GM18517 (cell line): Measurements from ENCODE around the gene ERLEC1.
"Not testable (repeated sequence)": the region's sequence is repeated elsewhere in the genome, so short reads cannot be mapped to it uniquely, and the experiment has no call there.

Experiments
- ATAC-seq: cut with Tn5 transposase; IDR thresholded peaks from one replicate; pipeline ENCODE4 v1.9.1; 2021; ENCODE audit warnings: mild to moderate bottlenecking, moderate library complexity; ENCODE audit not compliant: unreplicated experiment

Gene ERLEC1

GRCh38 chr2:53780056-53780455, 6.8 kb upstream of the ERLEC1 start:
- ATAC-seq: no peak

- no peak for ATAC-seq
Observed at GRCh38 chr2:53782676-53783075, 4.2 kb upstream of the ERLEC1 start.

DNA sequence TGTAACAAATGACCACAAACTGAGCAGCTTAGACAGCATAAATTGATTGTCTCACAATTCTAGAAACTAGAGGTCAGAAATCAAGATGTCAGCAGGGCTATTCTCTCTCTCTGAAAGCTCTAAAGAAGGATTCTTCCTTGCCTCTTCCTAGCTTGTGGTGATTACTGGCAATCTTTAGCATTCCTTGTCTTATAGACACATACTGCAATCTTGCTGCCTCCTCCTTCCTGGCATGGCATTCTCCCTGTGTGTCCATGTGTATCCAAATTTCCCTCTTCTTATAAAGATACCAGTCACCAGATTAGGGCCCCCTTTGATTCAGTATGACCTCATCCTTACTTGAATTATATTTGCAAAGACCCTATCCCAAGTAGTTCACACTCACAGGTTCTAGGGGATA, 2.4 kb upstream of the ERLEC1 start:
- no peak for ATAC-seq

DNA sequence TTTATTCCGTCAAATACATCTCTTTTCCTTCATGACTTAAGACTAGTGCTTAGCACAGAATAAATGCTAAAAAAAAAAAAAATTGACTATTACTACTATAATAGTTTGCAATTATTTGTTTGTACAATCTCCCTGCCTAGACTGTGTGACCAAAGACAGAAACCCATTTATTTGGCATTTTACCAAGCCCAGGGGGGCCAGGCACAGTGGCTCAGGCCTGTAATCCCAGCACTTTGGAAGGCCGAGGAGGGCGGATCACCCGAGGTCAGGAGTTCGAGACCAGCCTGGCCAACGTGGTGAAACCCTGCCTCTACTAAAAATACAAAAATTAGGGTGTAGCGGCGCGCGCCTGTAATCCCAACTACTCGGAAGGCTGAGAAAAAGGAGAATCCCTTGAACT, 1.5 kb upstream of the ERLEC1 start:
- ATAC-seq: no peak

DNA sequence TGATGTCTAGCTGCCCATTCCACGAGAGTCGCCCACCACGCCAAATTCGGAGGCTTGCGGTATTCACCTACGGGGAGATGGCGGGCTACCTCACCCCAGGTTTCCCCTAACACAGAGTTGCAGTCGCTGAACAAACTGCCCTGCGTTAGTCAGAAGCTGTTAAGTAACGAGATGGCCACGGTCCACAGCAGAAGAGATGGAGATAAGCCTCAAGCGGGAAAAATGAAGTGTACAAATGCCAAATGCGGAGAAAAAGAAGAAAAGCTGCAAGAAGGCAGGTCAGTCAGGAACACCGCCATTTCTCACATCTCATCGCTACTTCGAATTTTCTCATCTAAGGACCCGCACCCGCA, 516 bp upstream of the ERLEC1 start:
- ATAC-seq: peak; percentile 3

- ATAC-seq: no peak
Observed at GRCh38 chr2:53787614-53788289, 908 bp downstream of the ERLEC1 start.

DNA sequence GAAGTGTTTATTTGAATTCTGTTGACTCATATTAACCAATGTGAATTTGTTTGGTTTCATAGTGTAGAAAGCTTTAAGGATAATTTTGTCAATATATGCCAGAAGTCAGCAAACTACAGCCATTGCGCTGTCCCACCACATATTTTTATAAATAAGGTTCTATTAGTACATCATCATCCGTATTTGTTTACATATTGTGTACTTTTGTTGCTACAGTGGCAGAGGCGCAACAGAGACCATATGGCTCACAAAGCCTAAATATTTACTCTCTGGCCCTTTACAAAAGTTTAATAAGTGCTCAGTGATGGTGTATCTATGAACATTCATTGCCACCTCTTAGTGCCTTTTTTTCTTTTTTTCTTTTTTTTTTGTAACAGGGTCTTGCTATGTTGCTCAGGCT, 6.4 kb downstream of the ERLEC1 start:
- no peak for ATAC-seq

- no peak for ATAC-seq
Observed at GRCh38 chr2:53793821-53794220, 7.0 kb downstream of the ERLEC1 start.

- no peak for ATAC-seq
Observed at GRCh38 chr2:53801547-53801946, 14.7 kb downstream of the ERLEC1 start.

DNA sequence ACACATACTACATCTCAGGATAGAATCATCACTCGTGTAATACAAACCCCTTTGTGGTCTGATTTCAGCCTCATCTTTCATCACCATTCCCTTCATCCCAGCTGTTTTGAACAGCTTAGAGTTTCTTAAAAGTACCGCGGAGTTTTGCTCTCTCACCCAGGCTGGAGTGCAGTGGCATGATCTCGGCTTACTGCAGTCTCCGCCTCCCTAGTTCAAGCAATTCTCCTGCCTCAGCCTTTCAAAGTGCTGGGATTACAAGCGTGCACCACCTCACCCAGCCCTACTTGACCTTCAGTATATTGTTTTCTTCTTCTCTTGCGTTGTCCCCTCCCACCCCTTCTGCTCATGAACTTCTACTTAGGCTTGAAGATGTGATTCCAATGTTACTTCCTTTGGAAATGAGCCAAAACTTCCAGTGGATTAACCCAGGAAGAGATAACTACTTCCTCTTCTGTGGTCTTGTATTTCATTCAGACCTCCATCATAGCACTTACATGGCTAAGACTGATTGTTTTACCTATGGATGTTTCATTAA, 15.8 kb downstream of the ERLEC1 start:
- ATAC-seq: no peak

GRCh38 chr2:53811601-53812000, 24.8 kb downstream of the ERLEC1 start:
- no peak for ATAC-seq

DNA sequence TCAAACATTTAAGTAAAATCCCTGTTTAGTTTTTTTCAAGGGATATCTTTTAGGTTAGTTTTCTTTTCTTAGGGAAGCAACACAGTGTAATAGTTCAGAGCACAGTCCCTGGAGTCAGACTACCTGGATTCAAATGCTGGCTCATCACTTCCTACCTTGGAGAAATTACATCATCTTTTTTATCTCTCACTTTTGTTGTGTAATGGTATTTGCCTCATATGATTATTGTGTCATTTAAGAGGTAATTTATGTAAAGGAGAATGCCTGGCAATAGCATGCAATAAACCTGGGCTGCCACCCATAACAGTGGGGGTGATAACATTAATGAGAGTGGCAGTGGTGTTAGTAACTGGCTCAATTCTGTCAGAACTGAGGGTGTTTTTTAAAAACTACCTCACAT, 26.3 kb downstream of the ERLEC1 start:
- no peak for ATAC-seq

DNA sequence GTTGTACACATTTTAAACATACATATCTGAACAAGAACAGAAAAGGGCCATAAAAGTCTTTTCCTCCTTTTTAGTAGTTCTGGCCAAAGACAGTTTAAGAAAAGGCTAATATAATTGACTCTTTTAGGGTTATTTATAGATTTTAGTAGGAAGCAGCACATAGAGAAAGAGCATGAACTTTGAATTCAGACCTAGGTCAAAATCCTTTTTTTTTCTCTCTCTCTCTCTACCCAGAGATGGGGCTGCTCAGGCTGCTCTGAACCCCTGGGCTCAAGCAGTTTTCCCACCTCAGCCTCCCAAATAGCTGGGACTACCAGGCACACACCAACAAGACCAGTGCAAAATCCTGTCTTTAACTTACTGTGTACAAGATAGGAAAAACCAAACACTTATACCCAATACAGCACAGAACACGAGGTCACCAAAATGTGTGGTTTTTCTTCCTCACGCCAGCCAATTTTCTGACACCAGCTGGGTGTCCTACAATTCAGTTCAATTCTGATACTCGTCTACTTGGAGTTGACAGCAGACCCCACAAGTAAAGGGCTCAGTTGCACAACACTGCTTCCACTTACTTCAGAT, 32.1 kb downstream of the ERLEC1 start:
- ATAC-seq: no peak

DNA sequence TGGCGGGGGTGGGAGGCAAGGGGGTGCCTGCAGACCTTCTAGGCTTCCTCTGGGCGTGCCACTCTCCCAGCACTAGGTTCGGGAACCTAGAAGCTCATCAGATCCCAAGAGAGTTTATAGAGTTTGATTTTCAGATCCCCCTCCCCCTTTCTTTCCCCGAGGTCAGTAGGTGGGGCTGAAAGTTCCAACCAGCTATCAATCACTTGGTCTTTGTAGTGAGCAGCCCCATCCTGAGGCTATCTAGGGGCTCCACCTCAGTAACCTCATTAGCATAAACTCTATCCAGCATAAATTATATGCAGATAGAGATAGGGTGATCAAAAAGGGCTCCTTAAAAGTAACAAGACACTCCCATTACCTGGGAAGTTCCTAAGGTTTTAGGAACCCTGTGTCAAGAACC, 32.8 kb downstream of the ERLEC1 start:
- no peak for ATAC-seq

- ATAC-seq: no peak
Observed at GRCh38 chr2:53820048-53820447, 33.2 kb downstream of the ERLEC1 start.

DNA sequence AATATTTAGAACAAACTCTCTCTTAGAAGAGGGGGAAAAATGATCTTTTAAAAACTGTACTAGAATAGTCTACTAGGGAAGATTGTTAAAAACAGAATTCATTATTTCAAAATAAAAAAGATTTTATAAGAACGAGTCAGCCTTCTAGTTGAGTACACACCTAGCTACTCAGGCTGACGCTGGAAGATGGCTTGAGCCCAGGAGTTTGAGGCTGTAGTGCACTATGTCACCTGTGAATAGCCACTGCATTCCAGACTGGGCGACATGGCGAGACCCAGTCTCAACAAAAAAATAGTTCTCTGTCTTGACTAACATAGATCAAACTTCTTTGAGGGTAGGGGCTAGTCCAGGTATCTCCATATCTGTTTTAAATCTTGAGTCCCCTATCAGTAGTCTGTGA, 33.9 kb downstream of the ERLEC1 start:
- ATAC-seq: no peak

DNA sequence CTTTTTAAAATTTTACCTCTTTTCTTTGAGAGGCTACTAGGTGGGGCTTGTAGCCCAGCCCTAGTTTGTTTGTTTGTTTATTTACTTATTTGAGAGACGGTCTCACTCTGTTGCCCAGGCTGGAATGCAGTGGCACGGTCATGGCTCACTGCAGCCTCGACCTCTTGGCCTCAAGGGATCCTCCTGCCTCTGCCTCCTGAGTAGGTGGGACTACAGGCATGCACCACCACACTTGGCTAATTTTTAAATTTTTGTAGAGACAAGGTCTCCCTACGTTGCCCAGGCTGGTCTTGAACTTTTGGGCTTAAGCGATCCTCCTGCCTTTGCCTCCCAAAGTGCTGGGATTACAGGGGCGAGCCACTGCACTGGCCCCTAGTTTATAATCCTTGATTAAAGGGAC, 35.0 kb downstream of the ERLEC1 start:
- ATAC-seq: no peak

DNA sequence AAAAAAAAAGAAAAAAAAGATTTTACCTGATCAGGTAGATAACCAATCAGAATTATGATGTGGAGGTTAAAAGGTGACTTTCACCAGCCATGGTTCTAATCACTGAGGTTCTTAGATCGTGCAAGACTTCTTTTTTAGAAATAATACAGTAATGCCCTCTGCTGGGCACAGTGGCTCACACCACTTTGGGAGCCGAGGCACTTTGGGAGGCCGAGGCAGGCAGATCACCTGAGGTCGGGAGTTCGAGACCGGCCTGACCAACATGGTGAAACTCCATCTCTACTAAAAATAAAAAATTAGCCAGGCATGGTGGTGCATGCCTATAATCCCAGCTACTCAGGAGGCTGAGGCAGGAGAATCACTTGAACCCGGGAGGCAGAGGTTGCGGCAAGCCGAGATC, 36.8 kb downstream of the ERLEC1 start:
- ATAC-seq: not testable (repeated sequence)

DNA sequence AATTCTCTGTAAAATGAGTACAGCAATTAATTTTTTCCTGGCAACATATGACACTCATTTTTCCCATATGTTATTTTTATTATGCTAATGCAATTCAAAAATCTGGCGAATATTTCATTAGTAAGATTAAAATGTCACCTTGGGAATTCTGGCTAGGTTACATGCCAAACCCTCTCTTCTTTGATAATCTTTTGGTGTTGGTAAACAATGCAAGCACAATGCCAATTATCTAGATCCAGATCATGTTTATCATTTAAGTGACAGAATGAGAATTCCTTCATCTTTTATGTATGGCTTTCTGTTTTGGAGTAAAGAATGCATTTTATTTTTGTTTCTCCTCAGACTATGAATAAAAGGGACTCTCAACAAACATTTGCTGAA, 39.2 kb downstream of the ERLEC1 start:
- no peak for ATAC-seq

- ATAC-seq: no peak
Observed at GRCh38 chr2:53826587-53827397, 39.9 kb downstream of the ERLEC1 start.

DNA sequence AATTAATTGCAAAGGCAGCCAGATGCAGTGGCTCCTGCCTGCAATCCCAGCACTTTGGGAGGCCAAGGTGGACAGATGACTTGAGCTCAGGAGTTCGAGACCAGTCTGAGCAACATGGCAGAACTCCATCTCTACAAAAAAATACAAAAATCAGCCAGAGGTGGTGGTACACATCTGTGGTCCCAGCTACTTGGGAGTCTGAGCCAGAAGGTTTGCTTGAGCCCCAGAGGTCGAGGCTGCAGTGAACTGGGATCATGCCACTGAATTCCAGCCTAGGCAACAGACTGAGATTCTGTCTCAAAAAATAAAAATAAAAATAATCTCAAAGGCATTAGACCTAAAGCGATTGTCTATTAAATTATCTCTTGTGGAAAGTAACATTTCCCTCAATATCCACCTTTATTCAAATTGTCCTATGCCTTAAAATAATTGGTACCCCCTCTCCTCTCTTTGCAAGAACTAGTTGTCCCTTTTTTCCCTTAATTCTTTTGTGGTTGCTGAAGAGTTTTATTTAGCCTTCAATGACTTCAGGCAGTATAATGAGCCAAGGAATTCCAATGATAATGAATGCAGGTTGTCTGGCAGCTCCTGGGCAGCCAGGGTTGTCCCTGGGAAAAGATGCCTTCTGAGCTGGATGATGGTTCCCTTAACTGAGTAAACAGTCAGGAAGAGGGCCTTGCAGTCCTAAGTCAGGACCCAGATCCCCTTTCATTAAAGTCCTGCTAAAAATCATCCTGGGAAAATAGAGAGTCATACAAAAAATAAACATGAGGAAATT, 40.7 kb downstream of the ERLEC1 start:
- ATAC-seq: no peak
